Activated CD8-positive, alpha-beta memory T cell treated with anti-CD3 and anti-CD28 coated beads for 1 hour (primary cell): ENCODE results near the gene RAB37.

Experiments
- DNase-seq, 2 donors: peaks; one replicate each; pipeline ENCODE4 v3.0.0-alpha.2; 2020; ENCODE audit warnings: low read depth in 1 of 2; ENCODE audit errors: extremely low read depth in 1 of 2

RAB37 gene

GRCh38 chr17:74728033-74728701 lies 8.9 kb upstream of the RAB37 start:
- no peak for DNase-seq

GRCh38 chr17:74728702-74729075 lies 8.4 kb upstream of the RAB37 start:
- no peak for DNase-seq

DNA sequence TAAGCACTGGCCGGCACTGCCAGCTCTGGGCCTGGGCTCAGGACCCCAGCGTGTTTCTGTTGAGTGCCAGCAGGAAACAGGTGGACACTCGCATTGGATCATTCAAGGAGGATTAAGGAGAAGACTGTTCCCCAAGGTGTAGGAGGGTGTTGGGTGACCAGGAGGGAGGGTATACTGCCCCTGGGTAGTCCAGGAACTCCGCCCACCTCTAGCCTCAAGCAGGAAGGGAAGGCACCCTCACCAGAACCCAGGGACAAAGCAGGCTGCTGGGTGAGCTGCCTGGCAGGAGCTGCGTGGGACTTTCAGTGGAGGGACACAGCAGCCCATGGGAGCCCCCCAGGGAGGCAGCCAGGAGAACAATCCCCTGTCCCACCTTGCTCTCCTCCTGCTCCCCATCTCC lies 7.7 kb upstream of the RAB37 start:
- no peak for DNase-seq

DNA sequence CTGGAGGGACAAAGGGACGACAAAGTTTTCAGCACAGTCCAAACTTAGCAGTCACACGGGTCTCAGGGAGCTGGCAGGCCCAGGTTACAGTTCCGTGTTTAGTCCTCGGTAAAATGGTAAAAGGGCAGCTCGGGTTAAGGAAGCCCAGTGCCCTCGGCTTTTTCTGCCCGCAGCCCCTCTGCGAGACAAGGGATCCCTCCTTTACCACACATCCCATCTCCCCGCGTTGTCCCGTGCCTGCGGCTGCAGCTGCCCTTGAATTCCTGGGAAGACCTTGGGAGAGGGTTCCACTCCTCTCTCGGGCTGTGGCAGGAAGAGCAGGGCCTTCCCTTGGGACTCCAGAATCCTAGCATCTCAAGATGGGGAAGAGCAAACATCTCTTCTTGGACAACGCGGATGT lies 7.2 kb upstream of the RAB37 start:
- no peak for DNase-seq

DNA sequence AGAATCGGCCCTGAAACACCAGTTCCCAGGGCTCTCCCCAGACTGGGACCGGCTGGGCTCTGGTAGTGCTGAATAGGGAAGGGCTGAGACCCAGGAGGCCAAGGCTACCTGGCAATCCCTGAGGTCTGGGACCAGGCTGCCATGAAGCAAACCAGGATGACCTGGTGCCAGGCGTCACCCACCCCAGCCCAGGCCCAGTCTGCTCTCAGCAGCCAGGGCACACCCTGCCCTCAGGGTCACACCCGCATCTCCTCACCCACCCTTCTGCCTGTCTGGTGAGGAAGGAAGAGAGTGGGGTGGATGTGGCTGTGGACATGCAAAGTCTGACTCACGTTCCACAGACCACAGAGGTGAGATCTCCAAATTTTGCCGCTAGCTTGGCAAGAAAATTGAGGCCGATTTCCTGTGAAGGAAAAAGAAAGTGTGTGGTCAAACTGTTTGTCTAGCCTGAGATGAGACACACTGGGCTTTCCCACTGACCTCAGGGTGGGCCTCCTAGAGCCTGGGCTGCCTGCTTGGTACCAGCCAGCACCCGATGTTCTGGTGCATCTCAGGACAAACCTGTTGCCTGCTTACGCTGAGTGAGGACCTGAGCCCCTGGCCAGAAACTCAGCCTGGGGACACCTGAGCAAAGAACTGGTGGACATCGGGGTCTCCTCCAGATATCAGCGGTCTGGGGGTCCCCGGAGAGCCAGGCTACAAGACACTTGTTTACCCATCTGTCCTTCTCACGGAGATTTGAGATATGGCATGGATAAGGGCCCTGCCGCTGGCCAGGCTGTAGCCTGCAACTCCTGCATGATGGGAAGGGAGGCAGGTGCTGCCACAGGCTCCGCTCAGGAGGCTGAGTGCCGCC lies 6.3 kb upstream of the RAB37 start:
- DNase-seq = no peak

DNA sequence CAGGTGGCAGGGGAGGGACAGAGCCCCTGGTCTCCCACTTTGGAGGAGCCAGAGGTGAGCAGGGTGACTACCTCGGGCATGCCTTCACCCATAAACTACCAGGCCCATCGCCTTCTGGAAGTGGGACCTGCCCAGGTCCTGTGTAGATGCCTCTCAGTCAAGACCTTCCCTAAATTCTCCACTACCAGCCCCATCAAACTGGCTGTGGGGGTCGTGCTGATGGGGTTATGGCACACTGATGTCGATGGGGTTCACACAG lies 5.8 kb upstream of the RAB37 start:
- no peak for DNase-seq

GRCh38 chr17:74732042-74732867 lies 4.8 kb upstream of the RAB37 start:
- DNase-seq = no peak

GRCh38 chr17:74733365-74734122 lies 3.5 kb upstream of the RAB37 start:
- no peak for DNase-seq

- DNase-seq = no peak
These were observed 2.8 kb upstream of the RAB37 start for GRCh38 chr17:74734256-74734655.

DNA sequence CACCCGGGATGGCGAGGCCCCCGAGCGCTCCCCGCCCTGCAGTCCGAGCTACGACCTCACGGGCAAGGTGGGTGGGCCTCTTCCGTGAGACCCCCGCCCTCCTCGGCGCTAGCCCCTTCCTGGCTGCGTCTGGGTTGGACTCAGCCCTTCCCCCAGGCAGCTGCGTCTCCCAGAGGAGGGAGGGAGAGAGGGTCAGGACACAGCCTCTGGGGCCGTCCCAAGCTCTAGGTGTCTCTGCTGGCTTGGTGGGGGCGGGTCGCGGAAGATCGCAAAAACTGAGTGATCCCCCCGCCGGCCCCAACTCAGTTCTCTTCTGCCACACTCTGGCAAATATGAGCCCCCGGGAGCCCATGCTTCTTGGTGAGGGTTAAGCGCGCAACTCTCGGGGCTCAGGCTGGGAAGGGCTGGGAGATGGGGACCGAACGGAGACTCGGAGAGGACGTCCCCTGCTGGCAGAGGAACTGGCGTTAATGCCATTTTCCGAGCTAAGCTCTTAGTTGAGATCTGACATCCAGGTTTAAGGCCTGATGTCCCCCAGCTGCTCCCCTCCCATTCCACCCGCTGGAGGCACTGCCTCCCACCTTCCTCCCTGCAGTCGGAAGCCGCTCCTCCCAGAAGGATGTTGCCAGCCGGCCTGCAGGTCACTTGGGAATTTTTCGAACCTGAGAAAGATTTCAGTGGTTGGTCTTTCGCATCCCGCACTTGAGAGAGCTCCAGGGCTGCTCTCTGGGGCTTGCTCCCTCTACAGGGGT lies 419 bp downstream of the RAB37 start:
- no peak for DNase-seq

GRCh38 chr17:74738051-74738996 lies 1.3 kb downstream of the RAB37 start:
- DNase-seq = peak in 1 of 2 donors; percentile 58

GRCh38 chr17:74739227-74739831 lies 2.3 kb downstream of the RAB37 start:
- no peak for DNase-seq

DNA sequence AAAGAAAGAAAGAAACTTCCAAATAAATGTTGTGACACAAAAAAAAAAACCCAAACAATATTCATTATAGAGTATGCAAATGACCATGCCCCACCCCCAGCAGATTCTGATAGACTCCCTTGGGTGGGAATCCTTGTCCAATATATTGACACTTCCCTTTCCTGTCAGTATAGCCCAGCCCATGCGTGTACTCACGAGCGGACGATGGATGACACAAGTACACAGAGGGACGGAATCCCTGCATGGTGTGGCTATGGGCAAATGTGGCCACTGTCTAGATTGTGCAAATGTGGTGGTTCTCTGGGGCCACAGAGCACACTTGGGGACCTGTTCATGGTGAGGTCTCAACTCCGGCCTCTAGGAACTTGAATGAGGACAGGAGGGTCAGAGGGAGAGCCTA lies 3.1 kb downstream of the RAB37 start:
- no peak for DNase-seq

DNA sequence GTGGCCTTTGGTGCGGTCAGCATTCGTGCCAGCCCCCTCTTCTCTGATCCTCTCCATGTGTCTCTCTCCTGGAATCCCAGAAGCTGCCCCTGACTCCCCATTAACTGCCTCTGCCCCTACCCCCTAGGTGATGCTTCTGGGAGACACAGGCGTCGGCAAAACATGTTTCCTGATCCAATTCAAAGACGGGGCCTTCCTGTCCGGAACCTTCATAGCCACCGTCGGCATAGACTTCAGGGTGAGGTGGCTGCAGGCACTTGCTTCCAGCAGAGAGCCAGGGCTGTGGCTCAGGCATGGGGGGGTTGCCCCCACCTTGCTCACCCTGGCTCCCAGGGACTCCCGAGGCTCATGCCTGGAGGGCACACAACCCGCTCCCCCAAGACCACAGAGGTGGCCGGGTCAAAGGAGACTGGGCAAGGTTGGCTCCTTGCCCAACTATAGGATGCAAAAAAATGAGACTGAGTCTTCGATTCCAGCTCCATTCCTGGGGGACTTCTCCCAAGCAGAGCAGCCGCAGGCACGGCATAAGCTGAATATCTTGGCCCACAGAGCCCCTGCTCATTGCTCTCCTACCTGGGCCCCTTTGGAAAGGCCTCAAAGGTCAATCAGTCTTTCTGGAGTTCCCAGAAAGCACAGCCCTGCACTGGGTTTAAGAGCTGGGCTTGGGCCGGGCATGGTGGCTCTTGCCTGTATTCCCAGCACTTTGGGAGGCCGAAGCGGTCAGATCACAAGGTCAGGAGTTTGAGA lies 3.8 kb downstream of the RAB37 start:
- DNase-seq = no peak

DNA sequence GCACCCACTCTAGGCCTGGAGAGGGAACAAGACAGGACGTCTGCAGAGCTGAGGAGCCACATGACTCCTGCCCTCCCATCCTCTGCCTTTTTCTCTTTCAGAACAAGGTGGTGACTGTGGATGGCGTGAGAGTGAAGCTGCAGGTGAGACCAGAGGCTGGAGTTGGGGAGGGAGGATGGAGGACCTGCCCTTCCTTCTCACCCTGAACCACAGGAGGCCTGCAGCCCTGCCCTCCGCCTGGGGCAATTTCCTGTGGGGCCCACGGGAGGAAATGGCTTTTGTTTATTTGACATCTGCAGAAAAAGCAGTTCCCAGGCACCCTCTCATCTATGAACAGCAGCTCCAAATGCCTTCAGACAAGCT lies 5.1 kb downstream of the RAB37 start:
- no peak for DNase-seq

- DNase-seq = no peak
These were observed 6.0 kb downstream of the RAB37 start for GRCh38 chr17:74742978-74743545.

DNA sequence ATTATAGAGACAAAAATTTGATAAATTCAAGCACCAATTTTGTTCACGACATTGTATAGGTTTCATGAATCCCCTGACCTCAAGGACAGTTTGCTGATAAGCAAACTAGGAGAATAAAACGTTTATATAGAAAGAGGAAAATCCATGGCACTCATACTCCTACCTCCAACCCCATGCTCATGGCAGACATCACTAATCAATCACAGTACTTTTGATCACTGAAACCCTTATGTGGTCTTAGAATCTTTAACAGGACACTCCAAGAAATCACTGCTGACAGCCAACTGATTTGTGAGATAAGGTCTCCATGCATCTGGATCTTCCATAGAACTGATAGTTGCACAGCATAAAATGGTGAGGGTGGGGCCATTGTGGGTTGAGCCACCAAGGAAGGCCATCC lies 6.7 kb downstream of the RAB37 start:
- DNase-seq = no peak

GRCh38 chr17:74744349-74744713 lies 7.3 kb downstream of the RAB37 start:
- no peak for DNase-seq
